GM19468 (cell line): Measurements from ENCODE around the gene STT3B.

Experiments used
- ATAC-seq: cut with Tn5 transposase; IDR thresholded peaks from one replicate; pipeline ENCODE4 v1.9.1; 2021; ENCODE audit warnings: mild to moderate bottlenecking, moderate library complexity, moderate number of reproducible peaks; ENCODE audit not compliant: unreplicated experiment; ENCODE audit errors: extremely low read depth

Gene STT3B

DNA sequence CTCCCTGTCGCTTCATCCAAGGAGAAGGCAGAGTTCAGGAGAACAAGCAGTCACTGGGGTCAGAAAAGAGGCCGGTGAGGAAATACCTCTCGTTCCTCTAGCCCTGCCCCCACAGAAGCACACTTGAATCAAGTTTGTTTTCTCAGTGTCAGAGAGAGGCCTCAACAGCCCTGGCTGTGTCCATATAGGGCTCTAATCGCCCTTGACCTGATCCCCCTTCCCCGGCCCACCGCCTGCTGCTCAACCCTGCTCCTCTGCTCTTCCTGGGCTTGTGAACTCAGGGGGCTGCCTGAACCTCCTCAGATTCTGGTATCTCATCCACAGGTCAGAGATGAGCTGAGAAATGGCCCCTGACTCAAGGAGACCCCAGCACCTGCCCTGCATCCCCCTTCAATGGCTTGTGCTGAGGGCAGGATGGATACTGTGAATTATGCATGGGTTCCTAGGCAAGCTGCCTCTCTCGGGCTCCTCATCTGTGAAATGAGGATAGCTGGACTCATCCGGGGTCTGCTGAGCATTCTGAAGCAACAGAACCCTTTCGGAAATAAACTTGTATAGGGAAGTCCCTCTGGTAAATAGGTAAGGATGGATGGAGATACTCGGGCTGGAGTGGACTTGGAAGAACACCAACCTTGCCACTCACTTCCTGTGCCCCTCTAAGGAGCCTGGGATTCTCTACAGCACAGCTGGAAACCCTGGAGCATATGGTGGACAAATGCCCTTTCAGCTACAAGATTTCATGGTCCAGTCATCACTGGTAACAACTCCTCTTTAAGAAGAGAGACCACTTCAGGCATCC lies 147.5 kb downstream of the STT3B start:
- no peak for ATAC-seq
